ENCODE data around the gene OGDHL.
"Not testable (repeated sequence)": the region's sequence is repeated elsewhere in the genome, so short reads cannot be mapped to it uniquely, and the experiment has no call there.

Gene OGDHL

DNA sequence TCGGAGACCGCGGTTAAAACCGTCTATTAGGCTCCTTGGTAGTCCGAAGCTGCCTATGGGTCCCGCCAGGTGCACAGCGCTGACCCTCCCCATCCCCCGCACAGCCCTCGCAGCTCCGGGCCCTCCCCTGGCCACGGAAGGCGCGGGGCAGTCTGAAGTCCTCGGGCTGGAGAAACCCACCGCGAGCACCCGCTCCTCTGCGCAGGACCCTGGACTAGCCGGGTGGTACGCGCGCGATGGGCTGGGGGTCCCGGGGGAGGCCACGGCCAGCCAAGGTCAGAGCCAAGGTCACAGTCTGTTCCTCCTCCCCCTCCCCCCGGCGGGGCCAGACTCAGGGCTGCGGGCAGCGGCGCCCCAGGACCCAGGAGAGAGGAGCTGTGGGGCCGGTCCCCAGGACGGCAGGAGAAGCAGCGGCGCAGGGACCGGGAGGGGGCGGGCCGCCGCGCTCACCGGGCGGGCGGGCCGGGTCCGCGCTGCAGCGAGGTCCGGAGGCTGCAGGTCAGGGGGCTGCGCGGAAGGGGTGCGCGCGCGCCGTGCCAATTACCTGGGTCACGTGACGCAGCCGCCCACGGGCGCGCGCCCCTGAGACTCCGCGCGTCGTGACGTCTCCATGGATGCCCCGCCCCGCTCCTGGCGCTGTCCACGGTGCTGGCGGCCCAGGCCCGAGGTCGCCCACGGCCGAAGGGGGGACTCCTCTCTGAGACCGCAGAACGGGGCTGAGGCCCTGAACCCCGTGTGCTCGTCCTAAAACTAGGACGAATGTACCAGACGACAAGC lies at the start of gene OGDHL:
TSS of gene OGDHL (minus strand) at position 535 of the 777 bp plus-strand sequence. CDS start 3,731 bp downstream, outside the sequence.
- Histone ChIP-seq H3K27me3 (ENCODE audit: control insufficient read depth, insufficient read depth, low read length) (peaks cover 17% of the 10 kb centered on the region), H3K4me1 (ENCODE audit: control insufficient read depth, insufficient read depth, low read length) (0 out of 2 replicates have a peak, but pooled peaks cover 5% of the 10 kb centered on the region), H3K27ac (ENCODE audit: low read depth, low read length) (peak within 1 kb of the TSS; percentile 35), H3K36me3 (ENCODE audit: control insufficient read depth, insufficient read depth, low read length) (peaks cover 2% of the 10 kb centered on the region; the same call in 1 of the 2 replicates), H3K9me3 (ENCODE audit: control insufficient read depth, insufficient read depth, low read length) (no peaks in the 10 kb centered on the region), H3K4me3 (ENCODE audit: low read depth, low read length) (peak within 1 kb of the TSS; percentile 83), H3K9ac (ENCODE audit: low read depth, low read length) (peak within 1 kb of the TSS; percentile 85)

DNA sequence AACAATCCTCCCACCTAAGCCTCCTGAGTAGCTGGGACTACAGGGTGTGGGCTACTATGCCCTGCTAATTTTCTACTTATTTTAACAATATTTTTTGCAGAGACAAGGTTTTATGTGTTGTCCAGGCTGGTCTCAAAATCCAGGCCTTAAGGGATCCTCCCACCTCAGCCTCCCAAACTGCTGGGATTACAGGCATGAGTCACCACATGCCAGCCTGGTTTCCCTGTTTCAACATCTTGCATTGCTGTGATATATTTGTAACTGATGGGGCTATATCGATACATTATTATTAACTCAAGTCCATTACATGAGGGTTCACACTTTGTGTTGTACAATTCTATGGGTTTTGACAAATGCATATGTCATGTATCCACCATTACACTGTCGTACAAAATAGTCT lies 41.9 kb upstream of the OGDHL start:
- Histone ChIP-seq H3K9me3 (ENCODE audit: control insufficient read depth, insufficient read depth, low read length) (no peaks in the 10 kb centered on the region), H3K27ac (ENCODE audit: low read depth, low read length) (no peak overlapping the region), H3K27me3 (ENCODE audit: control insufficient read depth, insufficient read depth, low read length) (no peaks in the 10 kb centered on the region), H3K4me1 (ENCODE audit: control insufficient read depth, insufficient read depth, low read length) (no peaks in the 10 kb centered on the region), H3K4me3 (ENCODE audit: low read depth, low read length) (no peak overlapping the region), H3K36me3 (ENCODE audit: control insufficient read depth, insufficient read depth, low read length) (no peaks in the 10 kb centered on the region), H3K9ac (ENCODE audit: low read depth, low read length) (no peak overlapping the region)

DNA sequence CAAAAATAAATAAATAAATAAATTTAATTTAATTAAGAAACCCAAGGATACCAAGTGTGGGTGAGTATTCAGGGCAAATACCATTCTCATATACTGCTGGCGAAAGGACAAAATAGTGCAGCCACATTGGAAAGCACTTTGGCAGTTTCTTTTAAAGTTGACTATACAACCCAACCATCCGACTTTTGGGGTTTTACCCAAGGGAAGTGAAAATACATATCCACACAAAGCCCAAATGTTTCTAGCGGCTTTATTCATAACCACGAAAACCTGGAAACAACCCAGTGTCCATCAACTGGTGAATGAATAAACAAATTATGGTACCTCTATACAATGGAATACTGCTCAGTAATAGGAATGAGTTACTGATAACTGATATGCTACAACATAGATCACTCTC lies 36.2 kb upstream of the OGDHL start:
- no peaks in the 10 kb centered on the region for H3K4me1 ChIP-seq (ENCODE audit: control insufficient read depth, insufficient read depth, low read length)

DNA sequence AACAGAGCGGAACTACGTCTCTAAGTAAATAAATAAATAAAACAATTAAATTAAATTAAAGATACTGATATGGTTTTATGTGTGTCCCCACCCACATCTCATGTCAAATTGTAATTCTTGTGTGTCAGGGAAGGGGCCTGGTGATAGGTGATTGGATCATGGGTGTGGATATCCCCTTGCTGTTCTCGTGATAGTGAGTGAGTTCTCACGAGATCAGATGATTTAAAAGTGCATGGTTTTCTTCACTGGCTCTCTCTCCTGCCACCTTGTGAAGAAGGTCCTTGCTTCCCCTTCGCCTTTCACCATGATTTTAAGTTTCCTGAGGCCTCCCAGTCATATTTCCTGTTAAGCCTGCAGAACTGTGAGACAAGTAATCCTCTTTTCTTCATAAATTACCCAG lies 29.0 kb upstream of the OGDHL start:
- H3K4me1 ChIP-seq (ENCODE audit: control insufficient read depth, insufficient read depth, low read length): no peaks in the 10 kb centered on the region
- H3K27ac ChIP-seq (ENCODE audit: low read depth, low read length): no peak overlapping the region

More for the DNA sequence above, 36.2 kb upstream of the OGDHL start:
- H3K36me3 ChIP-seq (ENCODE audit: control insufficient read depth, insufficient read depth, low read length): no peaks in the 10 kb centered on the region
- no peak overlapping the region for H3K4me3 ChIP-seq (ENCODE audit: low read depth, low read length)
- H3K9me3 ChIP-seq (ENCODE audit: control insufficient read depth, insufficient read depth, low read length): no peaks in the 10 kb centered on the region
- H3K27me3 ChIP-seq (ENCODE audit: control insufficient read depth, insufficient read depth, low read length): no peaks in the 10 kb centered on the region
- H3K9ac ChIP-seq (ENCODE audit: low read depth, low read length): no peak overlapping the region
- no peak overlapping the region for H3K27ac ChIP-seq (ENCODE audit: low read depth, low read length)

DNA sequence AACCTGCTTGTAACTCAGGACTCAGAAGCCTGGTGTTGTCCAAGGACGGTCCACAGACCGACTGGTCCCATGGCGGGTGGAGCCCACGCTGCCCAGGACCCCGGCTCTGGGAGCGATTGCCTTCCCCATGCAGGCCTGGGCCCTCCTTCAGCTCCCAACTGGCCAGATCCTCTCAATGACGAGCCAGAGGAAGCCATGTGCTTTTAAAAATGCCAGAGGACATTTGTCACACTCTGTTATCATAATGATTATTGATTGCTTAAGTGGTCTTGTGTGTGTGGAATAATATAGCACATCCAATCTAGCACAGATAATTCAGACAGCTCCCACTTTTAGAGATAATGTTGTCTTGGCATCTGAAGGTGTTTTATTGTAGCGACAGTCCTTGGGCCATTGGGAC lies 22.6 kb upstream of the OGDHL start:
- Histone ChIP-seq H3K4me1 (ENCODE audit: control insufficient read depth, insufficient read depth, low read length) (peaks cover 5% of the 10 kb centered on the region), H3K27me3 (ENCODE audit: control insufficient read depth, insufficient read depth, low read length) (no peaks in the 10 kb centered on the region), H3K9me3 (ENCODE audit: control insufficient read depth, insufficient read depth, low read length) (no peaks in the 10 kb centered on the region), H3K27ac (ENCODE audit: low read depth, low read length) (no peak overlapping the region), H3K9ac (ENCODE audit: low read depth, low read length) (no peak overlapping the region), H3K4me3 (ENCODE audit: low read depth, low read length) (no peak overlapping the region), H3K36me3 (ENCODE audit: control insufficient read depth, insufficient read depth, low read length) (no peaks in the 10 kb centered on the region)

More for the DNA sequence above, 29.0 kb upstream of the OGDHL start:
- Histone ChIP-seq H3K27me3 (ENCODE audit: control insufficient read depth, insufficient read depth, low read length) (no peaks in the 10 kb centered on the region), H3K9me3 (ENCODE audit: control insufficient read depth, insufficient read depth, low read length) (no peaks in the 10 kb centered on the region), H3K4me3 (ENCODE audit: low read depth, low read length) (no peak overlapping the region), H3K9ac (ENCODE audit: low read depth, low read length) (no peak overlapping the region), H3K36me3 (ENCODE audit: control insufficient read depth, insufficient read depth, low read length) (no peaks in the 10 kb centered on the region)

DNA sequence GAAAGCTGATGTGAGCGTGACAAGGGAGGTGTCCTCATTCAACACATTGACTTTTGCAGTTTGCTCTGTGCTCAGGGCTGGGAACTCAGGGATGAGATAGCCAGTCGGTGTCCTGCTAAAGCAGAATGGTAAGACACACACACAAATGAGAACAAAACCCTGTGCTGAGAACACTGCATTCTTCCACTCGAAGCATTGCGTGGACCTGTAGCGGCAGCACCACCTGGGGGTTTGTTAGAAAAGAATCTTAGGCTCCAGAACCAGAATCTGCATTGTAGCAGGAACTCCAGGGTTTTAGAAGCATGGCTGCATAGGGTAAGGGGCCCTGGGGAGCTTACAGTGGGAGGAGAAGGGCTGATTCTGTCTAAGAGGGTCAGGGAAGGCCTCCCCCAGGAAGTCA lies 21.5 kb upstream of the OGDHL start:
- no peaks in the 10 kb centered on the region for H3K27me3 ChIP-seq (ENCODE audit: control insufficient read depth, insufficient read depth, low read length)
- H3K36me3 ChIP-seq (ENCODE audit: control insufficient read depth, insufficient read depth, low read length): no peaks in the 10 kb centered on the region
- H3K27ac ChIP-seq (ENCODE audit: low read depth, low read length): no peak overlapping the region
- no peak overlapping the region for H3K9ac ChIP-seq (ENCODE audit: low read depth, low read length)
- no peak overlapping the region for H3K4me3 ChIP-seq (ENCODE audit: low read depth, low read length)
- no peaks in the 10 kb centered on the region for H3K9me3 ChIP-seq (ENCODE audit: control insufficient read depth, insufficient read depth, low read length)
- peaks cover 5% of the 10 kb centered on the region for H3K4me1 ChIP-seq (ENCODE audit: control insufficient read depth, insufficient read depth, low read length)

DNA sequence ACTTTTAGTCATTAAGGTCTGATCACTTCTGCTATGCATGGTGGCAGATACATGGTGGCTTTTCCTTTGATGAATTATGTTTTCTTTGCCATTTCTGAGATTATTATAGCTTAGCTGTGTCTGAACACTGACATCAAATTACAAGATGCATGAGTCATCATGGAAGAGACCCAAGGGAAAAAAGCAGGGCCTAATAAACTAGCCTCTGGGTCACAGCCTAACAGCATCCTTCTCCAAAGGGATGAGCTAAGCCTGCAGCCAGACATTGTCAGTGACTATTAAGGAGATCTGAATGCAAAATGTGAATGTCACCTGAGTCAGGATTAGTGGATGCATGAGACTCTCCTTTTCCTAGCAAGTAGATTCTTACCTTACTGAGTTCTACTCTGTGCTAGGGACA lies 19.1 kb upstream of the OGDHL start:
- H3K27ac ChIP-seq (ENCODE audit: low read depth, low read length): no peak overlapping the region
- no peaks in the 10 kb centered on the region for H3K9me3 ChIP-seq (ENCODE audit: control insufficient read depth, insufficient read depth, low read length)
- H3K9ac ChIP-seq (ENCODE audit: low read depth, low read length): no peak overlapping the region
- peaks cover 5% of the 10 kb centered on the region for H3K4me1 ChIP-seq (ENCODE audit: control insufficient read depth, insufficient read depth, low read length)
- H3K36me3 ChIP-seq (ENCODE audit: control insufficient read depth, insufficient read depth, low read length): no peaks in the 10 kb centered on the region
- H3K4me3 ChIP-seq (ENCODE audit: low read depth, low read length): no peak overlapping the region
- H3K27me3 ChIP-seq (ENCODE audit: control insufficient read depth, insufficient read depth, low read length): no peaks in the 10 kb centered on the region

DNA sequence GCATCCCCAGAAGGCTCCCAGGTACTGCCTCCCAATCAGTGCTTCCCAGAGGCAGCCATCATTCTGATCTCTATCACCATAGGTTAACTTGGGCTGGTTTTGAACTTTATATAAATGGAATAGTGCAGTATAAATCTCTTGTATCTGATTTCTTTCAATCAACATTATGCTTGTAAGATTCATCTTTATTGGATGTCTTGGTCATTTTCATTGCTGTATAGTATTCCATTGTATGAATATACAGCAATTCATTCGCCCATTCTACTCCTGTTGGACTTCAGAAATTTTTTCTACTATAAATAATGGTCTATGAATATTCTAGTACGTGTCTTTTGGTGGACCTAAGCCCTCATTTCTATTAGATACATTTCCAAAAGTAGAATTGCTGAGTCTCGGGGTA lies 16.1 kb upstream of the OGDHL start:
- Histone ChIP-seq H3K9me3 (ENCODE audit: control insufficient read depth, insufficient read depth, low read length) (no peaks in the 10 kb centered on the region), H3K36me3 (ENCODE audit: control insufficient read depth, insufficient read depth, low read length) (no peaks in the 10 kb centered on the region), H3K27ac (ENCODE audit: low read depth, low read length) (no peak overlapping the region), H3K9ac (ENCODE audit: low read depth, low read length) (no peak overlapping the region), H3K4me3 (ENCODE audit: low read depth, low read length) (no peak overlapping the region), H3K27me3 (ENCODE audit: control insufficient read depth, insufficient read depth, low read length) (no peaks in the 10 kb centered on the region), H3K4me1 (ENCODE audit: control insufficient read depth, insufficient read depth, low read length) (no peaks in the 10 kb centered on the region)

DNA sequence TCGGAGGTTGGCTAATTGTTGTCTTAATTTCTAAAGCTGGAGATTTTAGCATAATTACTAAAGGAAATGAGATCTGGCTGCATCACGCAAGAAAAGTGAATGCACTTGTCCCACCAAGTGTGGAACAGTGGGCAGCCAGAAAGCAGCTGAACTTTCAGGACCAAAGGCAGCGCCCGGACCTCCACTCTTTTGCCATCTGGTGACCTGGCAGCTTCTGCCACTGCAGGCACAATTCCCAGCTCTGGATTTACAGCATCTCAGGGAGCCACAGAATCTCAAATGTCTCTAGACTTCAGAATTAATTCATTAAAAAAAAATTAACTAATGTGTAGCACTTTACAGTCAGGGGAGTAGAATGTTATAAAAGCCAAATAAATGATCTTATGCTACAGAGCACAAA lies 14.7 kb upstream of the OGDHL start:
- Histone ChIP-seq H3K36me3 (ENCODE audit: control insufficient read depth, insufficient read depth, low read length) (no peaks in the 10 kb centered on the region), H3K27ac (ENCODE audit: low read depth, low read length) (no peak overlapping the region), H3K9ac (ENCODE audit: low read depth, low read length) (no peak overlapping the region), H3K4me3 (ENCODE audit: low read depth, low read length) (no peak overlapping the region), H3K27me3 (ENCODE audit: control insufficient read depth, insufficient read depth, low read length) (no peaks in the 10 kb centered on the region), H3K4me1 (ENCODE audit: control insufficient read depth, insufficient read depth, low read length) (no peaks in the 10 kb centered on the region), H3K9me3 (ENCODE audit: control insufficient read depth, insufficient read depth, low read length) (no peaks in the 10 kb centered on the region)

DNA sequence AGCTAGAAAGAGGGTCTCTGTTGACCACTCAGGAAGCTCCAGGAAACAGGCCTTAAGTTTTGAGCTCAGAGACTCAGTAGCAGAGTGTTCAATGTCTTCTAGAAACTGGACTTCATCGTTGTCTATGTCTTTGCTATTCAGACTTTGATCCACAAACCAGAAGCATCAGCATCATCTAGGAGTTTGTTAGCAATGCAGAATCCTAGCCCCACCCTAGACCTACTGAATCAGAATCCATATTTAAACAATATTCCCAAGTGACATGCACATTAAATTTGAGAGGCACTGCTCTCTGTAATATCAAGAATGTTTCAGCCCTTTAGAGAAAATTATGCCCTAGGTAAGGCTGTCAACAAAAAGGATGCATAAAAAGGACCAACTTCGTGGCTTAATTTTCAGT lies 12.9 kb upstream of the OGDHL start:
- Histone ChIP-seq H3K27me3 (ENCODE audit: control insufficient read depth, insufficient read depth, low read length) (no peaks in the 10 kb centered on the region), H3K27ac (ENCODE audit: low read depth, low read length) (no peak overlapping the region), H3K9me3 (ENCODE audit: control insufficient read depth, insufficient read depth, low read length) (no peaks in the 10 kb centered on the region), H3K4me1 (ENCODE audit: control insufficient read depth, insufficient read depth, low read length) (no peaks in the 10 kb centered on the region), H3K36me3 (ENCODE audit: control insufficient read depth, insufficient read depth, low read length) (no peaks in the 10 kb centered on the region), H3K9ac (ENCODE audit: low read depth, low read length) (no peak overlapping the region), H3K4me3 (ENCODE audit: low read depth, low read length) (no peak overlapping the region)

DNA sequence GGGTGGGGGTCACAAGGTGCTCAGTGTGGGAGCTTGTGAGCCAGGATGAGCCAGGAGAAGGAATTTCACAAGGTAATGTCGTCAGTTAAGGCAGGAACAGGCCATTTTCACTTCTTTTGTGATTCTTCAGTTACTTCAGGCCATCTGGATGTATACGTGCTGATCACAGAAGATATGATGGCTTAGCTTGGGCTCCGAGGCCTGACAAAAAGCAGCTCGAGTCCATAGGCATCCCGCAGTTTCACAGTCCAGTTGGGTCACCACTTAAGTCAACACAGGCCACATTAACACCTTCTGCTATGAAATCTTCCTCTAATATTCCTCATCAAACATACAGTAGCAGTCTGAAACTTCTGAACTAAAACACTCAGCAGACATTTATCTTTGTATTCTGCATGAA lies 10.8 kb upstream of the OGDHL start:
- H3K27me3 ChIP-seq (ENCODE audit: control insufficient read depth, insufficient read depth, low read length); H3K36me3 ChIP-seq (ENCODE audit: control insufficient read depth, insufficient read depth, low read length); H3K4me3 ChIP-seq (ENCODE audit: low read depth, low read length); H3K9ac ChIP-seq (ENCODE audit: low read depth, low read length); H3K9me3 ChIP-seq (ENCODE audit: control insufficient read depth, insufficient read depth, low read length); H3K4me1 ChIP-seq (ENCODE audit: control insufficient read depth, insufficient read depth, low read length); H3K27ac ChIP-seq (ENCODE audit: low read depth, low read length): not testable (repeated sequence)
